ENCODE measurements around the gene FAM13A. TPM values are rescaled to one million over a fixed set of nuclear protein-coding genes. Genes with fewer than 3 reads are reported as not detected.

The FAM13A gene
- total RNA-seq, 1 experiment from 2014 or later, result 60.3 TPM

- H3K27ac ChIP-seq, result no peak overlapping the region
- DNase-seq, result no peak
- no peak overlapping the region for H3K4me3 ChIP-seq
- no peaks in the 10 kb centered on the region for H3K4me1 ChIP-seq
- H3K9me3 ChIP-seq (replicated peaks), result no peaks in the 10 kb centered on the region
- H3K36me3 ChIP-seq, result no peaks in the 10 kb centered on the region
- H3K27me3 ChIP-seq, result no peaks in the 10 kb centered on the region
Measured at GRCh38 chr4:88810325-88810724, 246.7 kb downstream of the FAM13A start.

- Histone ChIP-seq H3K4me3 (no peak overlapping the region), H3K4me1 (no peaks in the 10 kb centered on the region), H3K9me3 (replicated peaks) (no peaks in the 10 kb centered on the region), H3K27me3 (no peaks in the 10 kb centered on the region), H3K27ac (no peak overlapping the region), H3K36me3 (peaks cover 2% of the 10 kb centered on the region; the same call in 1 of the 2 replicates)
- no peak for DNase-seq
Measured at GRCh38 chr4:88809576-88810219, 247.3 kb downstream of the FAM13A start.

- Histone ChIP-seq H3K9me3 (replicated peaks) (no peaks in the 10 kb centered on the region), H3K4me1 (no peaks in the 10 kb centered on the region), H3K36me3 (peaks cover 6% of the 10 kb centered on the region; the same call in 1 of the 2 replicates), H3K4me3 (no peak overlapping the region), H3K27me3 (no peaks in the 10 kb centered on the region), H3K27ac (no peak overlapping the region)
- DNase-seq, result no peak
Measured at GRCh38 chr4:88809101-88809500, 247.9 kb downstream of the FAM13A start.

GRCh38 chr4:88807499-88807898, 249.5 kb downstream of the FAM13A start:
- H3K4me1 ChIP-seq, result no peaks in the 10 kb centered on the region
- no peak overlapping the region for H3K27ac ChIP-seq
- no peak overlapping the region for H3K4me3 ChIP-seq
- no peak for DNase-seq
- peaks cover 6% of the 10 kb centered on the region; the same call in 1 of the 2 replicates for H3K36me3 ChIP-seq
- H3K9me3 ChIP-seq (replicated peaks), result no peaks in the 10 kb centered on the region
- no peaks in the 10 kb centered on the region for H3K27me3 ChIP-seq

GRCh38 chr4:88804234-88804633, 252.8 kb downstream of the FAM13A start:
- Histone ChIP-seq H3K4me1 (no peaks in the 10 kb centered on the region), H3K4me3 (no peak overlapping the region), H3K27me3 (no peaks in the 10 kb centered on the region), H3K27ac (no peak overlapping the region), H3K36me3 (peaks cover 6% of the 10 kb centered on the region; the same call in 1 of the 2 replicates), H3K9me3 (replicated peaks) (no peaks in the 10 kb centered on the region)
- no peak for DNase-seq

- DNase-seq, result no peak
- no peak overlapping the region for H3K27ac ChIP-seq
Measured at GRCh38 chr4:88803600-88804096, 253.3 kb downstream of the FAM13A start.

GRCh38 chr4:88802585-88803286, 254.2 kb downstream of the FAM13A start:
- H3K27ac ChIP-seq, result no peak overlapping the region
- DNase-seq, result no peak

More at GRCh38 chr4:88803600-88804096, 253.3 kb downstream of the FAM13A start:
- Histone ChIP-seq H3K4me1 (no peaks in the 10 kb centered on the region), H3K4me3 (no peak overlapping the region), H3K9me3 (replicated peaks) (no peaks in the 10 kb centered on the region), H3K27me3 (no peaks in the 10 kb centered on the region), H3K36me3 (peaks cover 6% of the 10 kb centered on the region)

GRCh38 chr4:88802138-88802537, 254.8 kb downstream of the FAM13A start:
- Histone ChIP-seq H3K4me3 (no peak overlapping the region), H3K36me3 (peaks cover 7% of the 10 kb centered on the region), H3K4me1 (no peaks in the 10 kb centered on the region), H3K9me3 (replicated peaks) (no peaks in the 10 kb centered on the region), H3K27me3 (no peaks in the 10 kb centered on the region), H3K27ac (no peak overlapping the region)
- no peak for DNase-seq

More at GRCh38 chr4:88802585-88803286, 254.2 kb downstream of the FAM13A start:
- H3K27me3 ChIP-seq, result no peaks in the 10 kb centered on the region
- no peaks in the 10 kb centered on the region for H3K4me1 ChIP-seq
- peaks cover 7% of the 10 kb centered on the region for H3K36me3 ChIP-seq
- H3K4me3 ChIP-seq, result no peak overlapping the region
- H3K9me3 ChIP-seq (replicated peaks), result no peaks in the 10 kb centered on the region

- DNase-seq, result no peak
- no peaks in the 10 kb centered on the region for H3K27me3 ChIP-seq
- H3K4me3 ChIP-seq, result no peak overlapping the region
- H3K4me1 ChIP-seq, result no peaks in the 10 kb centered on the region
- H3K36me3 ChIP-seq, result peaks cover 7% of the 10 kb centered on the region
- no peak overlapping the region for H3K27ac ChIP-seq
- H3K9me3 ChIP-seq (replicated peaks), result no peaks in the 10 kb centered on the region
Measured at GRCh38 chr4:88799900-88800299, 257.1 kb downstream of the FAM13A start.

- Histone ChIP-seq H3K27ac (no peak overlapping the region), H3K4me3 (no peak overlapping the region), H3K9me3 (replicated peaks) (no peaks in the 10 kb centered on the region), H3K27me3 (no peaks in the 10 kb centered on the region), H3K36me3 (peaks cover 2% of the 10 kb centered on the region; the same call in 1 of the 2 replicates), H3K4me1 (no peaks in the 10 kb centered on the region)
- no peak for DNase-seq
Measured at GRCh38 chr4:88797725-88798124, 259.3 kb downstream of the FAM13A start.

GRCh38 chr4:88796545-88796944, 260.4 kb downstream of the FAM13A start:
- Histone ChIP-seq H3K36me3 (peaks cover 2% of the 10 kb centered on the region; the same call in 1 of the 2 replicates), H3K4me3 (no peak overlapping the region), H3K4me1 (no peaks in the 10 kb centered on the region), H3K27ac (no peak overlapping the region), H3K27me3 (no peaks in the 10 kb centered on the region), H3K9me3 (replicated peaks) (no peaks in the 10 kb centered on the region)
- DNase-seq, result no peak

- H3K27me3 ChIP-seq, result no peaks in the 10 kb centered on the region
- H3K27ac ChIP-seq, result no peak overlapping the region
- no peaks in the 10 kb centered on the region for H3K9me3 ChIP-seq (replicated peaks)
- DNase-seq, result no peak
- no peak overlapping the region for H3K4me3 ChIP-seq
- H3K36me3 ChIP-seq, result peaks cover 2% of the 10 kb centered on the region; the same call in 1 of the 2 replicates
- no peaks in the 10 kb centered on the region for H3K4me1 ChIP-seq
Measured at GRCh38 chr4:88794952-88795351, 262.0 kb downstream of the FAM13A start.

GRCh38 chr4:88794087-88794690, 262.8 kb downstream of the FAM13A start:
- H3K27ac ChIP-seq, result no peak overlapping the region
- H3K36me3 ChIP-seq, result peaks cover 2% of the 10 kb centered on the region; the same call in 1 of the 2 replicates
- H3K9me3 ChIP-seq (replicated peaks), result no peaks in the 10 kb centered on the region
- H3K4me1 ChIP-seq, result no peaks in the 10 kb centered on the region
- DNase-seq, result no peak
- no peaks in the 10 kb centered on the region for H3K27me3 ChIP-seq
- no peak overlapping the region for H3K4me3 ChIP-seq

- no peak overlapping the region for H3K27ac ChIP-seq
Measured at GRCh38 chr4:88793475-88793874, 263.5 kb downstream of the FAM13A start.

GRCh38 chr4:88792821-88793220, 264.2 kb downstream of the FAM13A start:
- Histone ChIP-seq H3K4me1 (no peaks in the 10 kb centered on the region), H3K4me3 (no peak overlapping the region), H3K27me3 (no peaks in the 10 kb centered on the region), H3K27ac (no peak overlapping the region), H3K36me3 (no peaks in the 10 kb centered on the region; the same call in 1 of the 2 replicates), H3K9me3 (replicated peaks) (no peaks in the 10 kb centered on the region)
- no peak for DNase-seq

More at GRCh38 chr4:88793475-88793874, 263.5 kb downstream of the FAM13A start:
- no peak for DNase-seq
- H3K4me1 ChIP-seq, result no peaks in the 10 kb centered on the region
- no peaks in the 10 kb centered on the region for H3K27me3 ChIP-seq
- H3K9me3 ChIP-seq (replicated peaks), result no peaks in the 10 kb centered on the region
- no peaks in the 10 kb centered on the region; the same call in 1 of the 2 replicates for H3K36me3 ChIP-seq
- no peak overlapping the region for H3K4me3 ChIP-seq
